Left lung (tissue), 10 donors: ENCODE results near the gene ZNF827. TPM values are rescaled to one million over a fixed set of nuclear protein-coding genes. Genes with fewer than 3 reads are reported as not detected.
"Not testable (repeated sequence)": the region's sequence is repeated elsewhere in the genome, so short reads cannot be mapped to it uniquely, and the experiment has no call there.

Experiments used
- ATAC-seq: fragments of 200-7000 bp; cut with Tn5 transposase; one replicate; pipeline ENCODE4 v1.9.1; 2020; ENCODE audit warnings: moderate library complexity
- DNase-seq, 4 donors: peaks; one replicate each; pipeline ENCODE4 v3.0.0-alpha.2; 2013 to 2020
- H3K27ac ChIP-seq, 2 donors: fragments of 200-600 bp; sonication (generic) in 1 of 2; one replicate each; pipeline versions ENCODE4 v1.5.0 to v1.8.0; 2020 to 2021
- H3K27me3 ChIP-seq, 2 donors: fragments of 200-600 bp; sonication (generic) in 1 of 2; one replicate each; pipeline versions ENCODE4 v1.5.0 to v1.8.0; 2020 to 2021
- H3K36me3 ChIP-seq, 2 donors: fragments of 200-600 bp; sonication (generic) in 1 of 2; one replicate each; pipeline versions ENCODE4 v1.5.0 to v1.8.0; 2020 to 2021
- H3K4me1 ChIP-seq, 2 donors: fragments of 200-600 bp; one replicate each; pipeline ENCODE4 v1.8.0; 2021
- H3K4me3 ChIP-seq, 2 donors: fragments of 200-600 bp; sonication (generic) in 1 of 2; one replicate each; pipeline versions ENCODE4 v1.5.0 to v1.8.0; 2020 to 2021; ENCODE audit warnings: mild to moderate bottlenecking in 1 of 2
- H3K9me3 ChIP-seq, 2 donors: fragments of 200-600 bp; sonication (generic) in 1 of 2; one replicate each; pipeline versions ENCODE4 v1.5.0 to v1.8.0; 2020 to 2021
- intact Hi-C, 2 donors: fragments of 100-400 bp; cut with DNase I; formaldehyde crosslinking; loops; one replicate each; pipeline versions ENCODE4 v1.11.2 to v1.14.2; 2022
- polyA plus RNA-seq, 6 donors: library from polyadenylated mRNA; unstranded; fragments of 120-200 nt; gene quantifications; one replicate each; pipeline ENCODE4 v1.2.1, GENCODE V29; 2013; ENCODE audit not compliant: insufficient read length in 6 of 6
- total RNA-seq, 2 donors: library from RNA; stranded (reverse); fragmentation: NEBNext Ultra II Directional; extraction: Animal tissue kit (Norgen Biotek cat#: 25700); gene quantifications; one replicate each; pipeline ENCODE4 v1.2.1, GENCODE V29; 2021
- TF ChIP-seq, protein P1 (sequence below), 2 donors: fragments of 200-600 bp; sonication (generic) in 1 of 2; IDR thresholded peaks; one replicate each; pipeline versions ENCODE4 v1.5.0 to v1.8.0; 2021; ENCODE audit warnings: antibody characterized with exemption in 2 of 2
- donor health status: DM: no; HTN: yes; CAD: no.
- donor health status: DM: no; HTN: no; CAD: no.

Gene ZNF827
- total and polyA plus RNA-seq, 8 donors, result 9.2 to 35.7 (median 32.7) TPM

DNA sequence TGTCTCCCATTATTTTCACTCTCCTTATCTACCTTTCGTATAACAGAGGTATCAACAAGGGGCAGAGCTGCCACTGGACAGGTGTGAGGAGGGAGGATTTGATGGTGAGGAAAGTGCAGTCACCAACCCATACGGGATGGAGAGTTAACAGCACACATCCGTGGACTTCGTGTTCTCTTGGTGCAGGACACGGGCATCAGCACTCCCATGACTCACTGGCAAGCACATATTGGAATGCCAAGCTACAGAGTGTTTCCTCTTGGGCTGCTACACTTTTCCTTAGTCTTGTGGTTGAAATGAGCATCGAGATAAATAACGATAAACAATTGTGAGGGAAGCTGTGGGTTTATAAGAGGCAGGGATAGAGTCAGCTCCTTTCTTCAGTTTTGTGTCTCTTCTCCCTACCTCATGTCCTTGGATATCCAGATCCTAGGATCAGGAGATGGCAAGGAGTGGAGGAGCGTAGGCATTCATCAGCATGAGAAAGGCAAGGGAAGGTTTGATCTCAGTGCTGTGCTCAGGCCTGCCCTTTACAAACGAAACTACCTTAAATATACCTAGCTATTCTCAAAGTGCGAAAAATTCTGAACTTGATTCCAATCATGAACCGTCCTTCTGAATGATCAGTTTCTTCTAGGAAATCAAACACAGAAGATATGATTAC is 96.3 kb downstream of the ZNF827 start:
- ATAC-seq, result no peak
- Histone ChIP-seq H3K4me1 (peaks cover 0 to 14% of the 10 kb centered on the region in 2 donors), H3K27ac (no peak overlapping the region), H3K9me3 (no peaks in the 10 kb centered on the region), H3K36me3 (peaks cover 0 to 3% of the 10 kb centered on the region in 2 donors), H3K4me3 (no peak overlapping the region), H3K27me3 (no peaks in the 10 kb centered on the region)
- DNase-seq, result no peak
- TF ChIP-seq, protein P1, sequence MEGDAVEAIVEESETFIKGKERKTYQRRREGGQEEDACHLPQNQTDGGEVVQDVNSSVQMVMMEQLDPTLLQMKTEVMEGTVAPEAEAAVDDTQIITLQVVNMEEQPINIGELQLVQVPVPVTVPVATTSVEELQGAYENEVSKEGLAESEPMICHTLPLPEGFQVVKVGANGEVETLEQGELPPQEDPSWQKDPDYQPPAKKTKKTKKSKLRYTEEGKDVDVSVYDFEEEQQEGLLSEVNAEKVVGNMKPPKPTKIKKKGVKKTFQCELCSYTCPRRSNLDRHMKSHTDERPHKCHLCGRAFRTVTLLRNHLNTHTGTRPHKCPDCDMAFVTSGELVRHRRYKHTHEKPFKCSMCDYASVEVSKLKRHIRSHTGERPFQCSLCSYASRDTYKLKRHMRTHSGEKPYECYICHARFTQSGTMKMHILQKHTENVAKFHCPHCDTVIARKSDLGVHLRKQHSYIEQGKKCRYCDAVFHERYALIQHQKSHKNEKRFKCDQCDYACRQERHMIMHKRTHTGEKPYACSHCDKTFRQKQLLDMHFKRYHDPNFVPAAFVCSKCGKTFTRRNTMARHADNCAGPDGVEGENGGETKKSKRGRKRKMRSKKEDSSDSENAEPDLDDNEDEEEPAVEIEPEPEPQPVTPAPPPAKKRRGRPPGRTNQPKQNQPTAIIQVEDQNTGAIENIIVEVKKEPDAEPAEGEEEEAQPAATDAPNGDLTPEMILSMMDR (IDR thresholded peaks at IDR 0.05), result no peak
- intact Hi-C loops, result no loop called here

DNA sequence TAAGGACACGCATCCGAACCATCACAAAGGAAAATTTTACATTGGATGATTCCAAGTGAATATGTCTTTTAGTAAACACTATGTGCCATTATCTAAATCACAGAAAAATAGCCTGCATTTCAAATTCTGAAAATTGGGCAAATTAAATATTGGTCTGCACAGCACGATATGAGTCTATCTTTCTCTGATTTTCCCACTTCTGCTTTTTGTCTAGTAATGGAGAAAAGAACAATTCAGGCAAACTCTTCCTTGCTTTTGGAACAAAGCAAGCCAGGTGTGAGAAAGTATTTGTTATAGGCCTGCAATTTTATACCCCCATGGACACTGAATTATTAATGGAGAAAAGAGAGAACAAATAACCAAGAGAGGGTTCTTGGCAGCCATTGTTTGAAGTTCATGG is 97.8 kb downstream of the ZNF827 start:
- no peak for ATAC-seq

DNA sequence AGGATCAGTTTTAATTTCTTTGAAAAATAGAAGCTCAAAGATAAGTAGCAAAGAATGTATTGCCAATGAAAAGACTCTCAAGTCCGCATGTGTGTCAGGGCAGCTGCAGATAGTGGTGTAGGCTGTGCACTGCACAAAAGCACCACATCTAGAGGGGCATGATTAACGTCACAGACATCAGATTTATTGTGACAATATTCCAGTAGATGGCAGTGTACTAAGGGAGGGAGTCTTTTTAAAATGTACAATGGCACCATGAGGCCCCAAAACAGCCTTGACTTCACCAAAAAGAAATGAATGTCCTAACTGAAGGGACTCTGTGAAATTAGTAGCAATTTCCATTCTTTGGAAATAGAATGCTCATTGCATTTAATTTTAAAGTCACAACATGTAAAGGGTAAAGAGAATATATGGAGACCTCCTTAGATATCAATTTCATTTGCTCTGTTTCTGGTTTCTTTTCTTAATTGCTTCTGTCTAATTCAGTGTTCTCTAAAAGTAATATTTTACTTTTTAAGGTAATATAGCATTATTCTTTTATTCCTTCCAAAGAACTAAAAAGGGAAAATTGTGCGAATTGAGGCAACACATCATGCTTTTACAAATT is 98.4 kb downstream of the ZNF827 start:
- TF ChIP-seq, protein P1 (IDR thresholded peaks at IDR 0.05), result peak; percentile 29 to 31
- ATAC-seq, result peak; percentile 92
- no peaks in the 10 kb centered on the region for H3K9me3 ChIP-seq
- DNase-seq, result no peak
- no peak overlapping the region for H3K27ac ChIP-seq
- H3K27me3 ChIP-seq, result no peaks in the 10 kb centered on the region
- no peak overlapping the region for H3K4me3 ChIP-seq
- intact Hi-C loops, result no loop called here
- H3K4me1 ChIP-seq, result peaks cover 0 to 14% of the 10 kb centered on the region in 2 donors
- H3K36me3 ChIP-seq, result peaks cover 0 to 3% of the 10 kb centered on the region in 2 donors

More for the DNA sequence above, 97.8 kb downstream of the ZNF827 start:
- peaks cover 0 to 14% of the 10 kb centered on the region in 2 donors for H3K4me1 ChIP-seq
- H3K27ac ChIP-seq, result no peak overlapping the region
- intact Hi-C loops, result no loop called here
- H3K9me3 ChIP-seq, result no peaks in the 10 kb centered on the region
- peaks cover 0 to 3% of the 10 kb centered on the region in 2 donors for H3K36me3 ChIP-seq
- DNase-seq, result no peak
- TF ChIP-seq, protein P1 (IDR thresholded peaks at IDR 0.05), result no peak
- no peaks in the 10 kb centered on the region for H3K27me3 ChIP-seq
- no peak overlapping the region for H3K4me3 ChIP-seq

DNA sequence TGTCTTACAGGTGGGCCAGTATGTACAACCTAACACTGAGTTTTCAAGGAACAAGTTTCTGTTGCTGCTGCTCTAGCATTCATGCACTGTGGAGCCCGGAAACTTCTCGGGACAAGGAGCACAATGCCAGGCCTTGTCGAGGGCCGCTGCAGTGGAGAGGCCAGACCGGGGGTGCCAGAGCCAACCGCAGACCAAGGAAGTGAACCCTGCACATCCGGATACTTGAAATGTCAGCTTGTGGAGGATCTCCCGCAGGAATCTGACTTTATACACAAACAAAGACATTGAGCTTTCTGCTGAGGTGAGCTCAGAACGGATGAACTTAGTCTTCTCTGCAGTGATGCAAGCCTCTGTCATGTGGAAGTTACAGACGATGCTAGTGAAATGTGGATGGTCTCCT is 99.5 kb downstream of the ZNF827 start:
- H3K27ac ChIP-seq, result no peak overlapping the region
- DNase-seq (peak in 1 of 4 donors; percentile 61), ATAC-seq (peak; percentile 56)
- intact Hi-C loops, result no loop called here
- H3K9me3 ChIP-seq, result no peaks in the 10 kb centered on the region
- H3K4me3 ChIP-seq, result no peak overlapping the region
- H3K4me1 ChIP-seq, result peaks cover 0 to 14% of the 10 kb centered on the region in 2 donors
- no peaks in the 10 kb centered on the region for H3K27me3 ChIP-seq
- TF ChIP-seq, protein P1 (IDR thresholded peaks at IDR 0.05), result no peak
- no peaks in the 10 kb centered on the region for H3K36me3 ChIP-seq

DNA sequence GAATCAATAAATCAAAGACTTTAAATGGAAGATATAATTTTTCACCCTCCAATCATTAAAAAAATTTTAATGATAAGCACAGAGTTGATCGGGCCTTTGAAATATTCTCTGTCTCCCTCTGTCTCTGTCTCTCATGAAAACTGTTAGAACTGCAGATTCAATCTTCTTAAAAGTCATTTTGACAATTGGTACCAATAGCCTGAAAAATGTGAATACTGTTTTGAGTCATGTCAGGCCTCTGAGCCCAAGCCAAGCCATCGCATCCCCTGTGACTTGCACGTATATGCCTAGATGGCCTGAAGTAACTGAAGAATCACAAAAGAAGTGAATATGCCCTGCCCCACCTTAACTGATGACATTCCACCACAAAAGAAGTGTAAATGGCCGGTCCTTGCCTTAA is 106.2 kb downstream of the ZNF827 start:
- intact Hi-C loops, H3K36me3 ChIP-seq, DNase-seq, H3K27ac ChIP-seq, H3K27me3 ChIP-seq, H3K9me3 ChIP-seq, ATAC-seq, H3K4me3 ChIP-seq: not testable (repeated sequence)
- peaks cover 0 to 11% of the 10 kb centered on the region in 2 donors for H3K4me1 ChIP-seq
